Activated naive CD4-positive, alpha-beta T cell treated with Interleukin-2 at 50 U/mL for 16 hours (primary cell): Measurements from ENCODE around the gene KRT37.

Source experiments
- DNase-seq: peaks from one replicate; pipeline ENCODE4 v3.0.0-alpha.2; 2020

The KRT37 gene

GRCh38 chr17:41424111-41424635 is at the start of gene KRT37:
TSS of gene KRT37 (minus strand) at chr17:41424585. CDS start at chr17:41424523, 62 bp downstream.
- DNase-seq = no peak

- DNase-seq = no peak
Observed at GRCh38 chr17:41468346-41468745, 44.0 kb upstream of the KRT37 start.

DNA sequence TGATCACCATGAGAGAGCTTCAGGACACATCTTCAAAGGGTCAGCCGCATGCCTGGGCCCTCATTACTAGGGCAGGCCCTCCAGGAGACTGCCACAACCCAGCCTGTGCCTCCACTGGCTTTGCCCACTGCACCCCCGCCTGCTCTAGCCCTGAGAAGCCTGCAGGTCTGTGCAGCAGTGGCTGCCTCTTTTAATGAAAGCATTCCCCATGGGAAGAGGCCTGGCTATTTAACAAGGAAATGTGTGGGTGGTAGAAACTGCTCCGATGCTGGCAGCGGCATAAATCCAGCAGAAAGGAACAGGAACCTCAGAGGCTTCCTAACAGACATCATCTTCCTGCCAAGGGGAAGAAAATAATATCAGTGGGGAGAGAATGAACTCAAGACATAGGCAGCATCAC is 43.2 kb upstream of the KRT37 start:
- DNase-seq = no peak

- DNase-seq = no peak
Observed at GRCh38 chr17:41466988-41467387, 42.6 kb upstream of the KRT37 start, which contains the start of gene KRT32. TSS of gene KRT32 (minus strand) at chr17:41467386. CDS start at chr17:41467325, 61 bp downstream.

- DNase-seq = no peak
Observed at GRCh38 chr17:41464682-41465081, 40.3 kb upstream of the KRT37 start.

- no peak for DNase-seq
Observed at GRCh38 chr17:41464173-41464572, 39.8 kb upstream of the KRT37 start.

DNA sequence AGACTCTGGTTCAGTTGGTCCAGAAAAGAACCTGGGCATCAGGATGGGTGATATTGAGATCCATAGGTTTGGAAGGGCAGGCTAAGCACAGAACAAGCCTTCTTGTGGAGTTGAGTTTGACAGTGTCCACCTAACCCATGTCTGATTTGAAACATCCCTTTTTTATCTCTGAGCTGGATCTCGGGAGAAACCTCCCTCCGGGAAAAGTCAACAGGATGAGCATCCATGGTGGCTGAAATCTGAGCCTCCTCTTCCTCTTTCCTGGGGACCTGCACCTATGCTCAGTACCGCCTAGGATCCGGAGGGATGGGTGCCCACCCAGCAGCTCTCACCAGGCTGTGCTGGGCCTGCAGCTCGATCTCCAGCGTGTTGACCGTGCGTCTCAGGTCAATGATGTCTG is 39.4 kb upstream of the KRT37 start:
- DNase-seq = no peak

DNA sequence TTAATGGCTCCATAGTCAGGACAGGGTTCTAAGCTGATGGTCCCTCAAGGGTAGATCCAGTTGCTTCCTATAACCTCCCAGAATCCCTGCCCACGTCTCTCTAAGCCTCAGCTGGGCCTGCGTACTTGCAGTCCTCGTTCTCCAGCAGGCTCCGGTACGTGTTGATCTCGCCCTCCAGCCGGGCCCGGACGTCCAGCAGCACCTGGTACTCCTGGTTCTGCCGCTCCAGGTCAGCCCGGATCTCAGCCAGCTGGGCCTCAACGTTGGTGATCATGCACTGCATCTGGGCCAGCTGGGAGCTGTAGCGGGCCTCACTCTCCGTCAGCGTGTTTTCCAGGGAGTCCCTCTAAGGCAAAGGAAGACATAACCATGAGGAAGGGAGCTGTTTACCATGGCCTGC is 38.3 kb upstream of the KRT37 start:
- no peak for DNase-seq

GRCh38 chr17:41457676-41458075 is 33.3 kb upstream of the KRT37 start:
- no peak for DNase-seq

DNA sequence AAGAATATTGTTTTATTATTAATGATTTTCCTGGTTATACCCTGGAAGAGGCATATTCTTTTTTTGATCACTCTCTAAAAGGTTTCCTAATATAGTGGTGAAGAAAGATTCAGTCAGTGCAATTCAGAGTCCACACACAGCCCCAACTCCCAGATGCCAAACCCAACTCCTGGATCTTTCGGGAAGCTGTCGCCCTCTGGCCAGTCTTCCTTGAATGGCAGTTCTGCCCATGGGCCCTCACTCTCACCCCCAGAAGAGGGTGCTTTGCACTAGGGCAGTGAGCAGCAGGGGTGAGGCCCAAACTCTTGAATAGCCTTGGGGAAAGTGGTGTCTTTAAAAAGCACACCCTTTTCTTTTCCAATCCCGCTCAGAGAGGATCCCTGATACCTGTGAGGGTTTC is 31.8 kb upstream of the KRT37 start:
- DNase-seq = no peak

- no peak for DNase-seq
Observed at GRCh38 chr17:41455236-41455635, 30.9 kb upstream of the KRT37 start.

DNA sequence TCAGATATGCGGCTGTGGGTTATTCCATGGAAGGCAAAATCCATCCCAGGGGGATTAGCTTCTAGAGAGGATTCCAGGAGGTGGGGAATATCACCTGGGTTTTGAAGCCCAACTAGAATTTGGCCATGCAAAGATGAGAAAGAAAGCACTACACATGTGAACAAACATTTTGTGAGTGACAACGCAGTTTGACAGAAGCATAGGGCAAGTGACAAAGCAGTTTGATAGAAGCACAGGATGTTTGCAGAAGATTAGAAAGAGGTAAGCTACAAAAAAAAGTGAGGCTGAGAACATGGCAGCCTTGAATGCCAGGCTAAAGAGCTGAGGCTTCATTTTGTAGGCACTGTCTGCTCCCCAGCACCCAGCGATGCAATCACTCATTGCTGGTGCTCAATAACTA is 28.7 kb upstream of the KRT37 start:
- no peak for DNase-seq

DNA sequence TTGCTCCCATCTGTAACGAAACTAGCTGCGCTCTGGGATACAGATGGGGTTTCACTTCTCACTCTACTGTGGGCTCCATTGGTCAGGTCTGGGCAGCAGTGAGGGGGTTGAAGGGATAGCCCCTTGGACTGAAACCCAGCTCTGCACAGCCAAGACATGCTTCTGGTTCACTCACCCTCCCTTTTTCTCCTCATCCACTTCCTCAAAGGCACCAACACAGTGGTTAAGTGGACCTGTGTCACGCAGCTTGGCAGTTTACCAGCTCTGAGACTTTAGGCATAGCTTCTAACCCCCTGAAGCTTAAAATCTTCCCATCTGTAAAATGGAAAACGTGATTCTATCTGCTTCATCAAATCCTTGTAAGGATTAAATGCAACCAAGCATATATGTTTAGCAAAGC is 27.9 kb upstream of the KRT37 start:
- no peak for DNase-seq

GRCh38 chr17:41451154-41451728 is 26.9 kb upstream of the KRT37 start:
- DNase-seq = no peak

DNA sequence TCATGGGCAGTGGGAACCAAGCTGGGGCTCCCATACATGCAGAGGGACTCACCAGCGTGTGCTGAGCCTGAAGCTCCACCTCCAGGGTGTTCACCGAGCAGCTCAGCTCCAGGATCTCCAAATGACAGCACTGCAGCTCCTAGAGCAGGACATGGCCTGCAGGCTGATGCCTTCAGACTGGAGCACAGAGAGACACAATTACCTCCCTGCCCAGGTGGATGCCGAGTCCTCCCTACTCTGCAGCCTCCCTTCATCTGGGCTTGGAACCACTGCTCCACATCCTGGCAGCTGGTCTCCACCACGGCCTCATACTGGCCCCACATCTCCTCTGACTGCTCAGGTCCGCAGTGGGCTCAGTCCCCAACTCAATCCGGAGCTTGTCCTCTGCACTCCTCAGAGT is 24.6 kb upstream of the KRT37 start:
- no peak for DNase-seq

GRCh38 chr17:41448506-41448905 is 24.1 kb upstream of the KRT37 start:
- DNase-seq = no peak

DNA sequence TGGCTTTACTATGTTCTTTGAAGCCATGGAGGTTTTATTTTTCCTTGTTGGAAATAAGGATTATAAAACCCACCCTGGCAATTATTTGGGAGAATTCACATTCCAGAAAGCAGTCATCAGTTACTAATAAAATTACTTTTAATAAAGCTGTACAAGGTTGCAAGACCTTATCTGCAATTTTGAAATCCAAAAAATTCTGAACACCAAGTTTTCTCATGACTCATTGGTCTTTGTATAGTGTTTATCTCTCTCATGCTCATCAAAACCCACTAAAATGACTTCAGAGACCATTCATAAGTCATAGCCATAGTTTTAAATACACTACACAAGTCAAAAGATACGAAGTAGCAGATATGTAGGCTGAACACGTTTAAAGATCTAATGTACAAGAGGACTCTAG is 22.4 kb upstream of the KRT37 start:
- DNase-seq = no peak

- DNase-seq = no peak
Observed at GRCh38 chr17:41444640-41445039, 20.3 kb upstream of the KRT37 start.

DNA sequence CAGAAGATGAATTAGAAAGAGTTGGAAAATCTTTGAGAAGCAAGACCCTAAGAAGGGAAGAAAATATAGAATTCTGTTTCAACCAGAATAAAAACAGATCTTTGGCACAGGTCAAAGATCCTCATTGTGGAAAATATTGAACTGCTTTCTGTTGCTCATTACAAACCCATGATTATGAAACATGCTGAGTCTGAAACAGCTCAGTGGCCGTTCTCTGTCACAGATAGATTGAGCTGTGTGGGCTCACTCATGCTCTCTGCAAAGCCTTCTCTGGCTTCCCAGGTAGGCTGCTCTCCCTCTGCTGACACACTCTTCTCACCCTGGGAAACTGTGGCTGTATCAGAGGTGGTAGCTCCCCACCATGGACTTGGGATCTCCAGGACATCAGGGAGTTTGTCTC is 19.8 kb upstream of the KRT37 start:
- no peak for DNase-seq

DNA sequence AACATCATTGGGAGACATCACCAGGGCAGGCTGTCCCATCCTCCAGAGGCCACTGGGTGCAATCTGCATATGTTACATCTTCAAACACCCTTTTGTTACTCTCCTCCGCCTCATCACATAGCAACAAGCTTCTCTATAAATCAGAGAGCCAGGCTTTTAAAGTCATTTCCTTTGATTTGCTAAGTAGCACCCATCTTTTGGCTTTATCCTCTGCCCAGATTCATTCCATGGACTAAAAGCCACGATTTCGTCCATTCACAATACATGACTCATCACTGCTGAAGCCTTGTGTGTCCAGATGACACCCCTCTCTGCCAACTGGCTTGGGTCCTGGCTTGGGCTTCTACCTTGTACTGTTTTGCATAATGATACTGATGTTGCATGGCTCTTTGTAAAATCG is 18.4 kb upstream of the KRT37 start:
- no peak for DNase-seq

DNA sequence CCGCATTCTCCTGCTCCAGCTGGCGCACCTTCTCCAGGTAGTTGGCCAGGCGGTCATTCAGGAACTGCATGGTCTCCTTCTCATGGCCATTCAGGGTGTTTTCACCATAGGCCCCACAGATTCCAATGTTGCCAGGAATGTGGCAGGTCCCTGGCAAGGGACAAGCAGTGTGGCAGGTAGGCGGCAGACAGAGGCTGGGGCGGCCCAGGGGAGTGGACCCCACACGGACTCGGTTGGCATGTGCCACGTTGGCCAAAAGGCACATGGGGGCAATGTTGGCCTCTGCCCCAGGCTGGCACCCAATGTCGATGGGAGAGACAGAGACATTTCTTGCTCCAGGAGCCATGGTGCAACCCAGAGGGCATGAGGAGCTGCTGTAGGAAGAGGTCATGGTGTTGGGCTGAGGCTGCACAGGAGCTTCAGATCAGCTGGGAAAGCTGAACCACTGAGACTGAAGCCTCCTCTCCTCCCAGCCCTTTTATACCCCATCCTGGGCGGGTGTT is 16.2 kb upstream of the KRT37 start, which contains the start of gene KRT38:
KRT38 (minus strand) TSS at position 453 of the 503 bp plus-strand sequence; CDS start at position 391, 62 bp downstream.
- no peak for DNase-seq

DNA sequence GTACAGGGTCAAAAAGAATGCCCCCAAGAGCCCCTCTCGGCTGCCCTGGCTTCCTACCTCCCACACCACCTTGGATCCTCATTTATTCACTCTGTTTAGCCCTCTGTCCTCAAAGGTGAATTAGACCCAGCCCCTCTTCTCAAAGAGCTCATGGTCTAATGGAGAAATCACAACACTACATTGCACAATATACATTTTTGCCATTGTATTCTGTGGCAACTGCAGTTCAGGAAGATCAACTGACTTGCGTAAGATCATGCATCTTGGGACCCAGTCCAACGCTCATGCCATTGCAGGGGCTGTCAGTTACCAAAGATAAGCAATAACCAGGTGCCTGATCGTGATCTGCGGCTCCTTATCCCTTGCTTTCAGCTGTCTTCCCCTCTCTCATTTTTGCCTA is 15.0 kb upstream of the KRT37 start:
- DNase-seq = no peak

- DNase-seq = no peak
Observed at GRCh38 chr17:41437769-41438168, 13.4 kb upstream of the KRT37 start.

- no peak for DNase-seq
Observed at GRCh38 chr17:41437254-41437653, 12.9 kb upstream of the KRT37 start.

- DNase-seq = no peak
Observed at GRCh38 chr17:41434415-41434814, 10.0 kb upstream of the KRT37 start.
